ENCODE data around the gene PLEKHG7. TPM values are rescaled to one million over a fixed set of nuclear protein-coding genes. Genes with fewer than 3 reads are reported as not detected.

PLEKHG7 gene
- total RNA-seq, 1 experiment from 2014 or later = not detected

GRCh38 chr12:92658611-92659010 is 44.2 kb upstream of the PLEKHG7 start:
- Histone ChIP-seq H3K4me3 (replicated peaks in 1 of 2; ENCODE audit: low read depth in 1 of 2, low read length in 2 of 2) (no peak overlapping the region), H3K9ac (ENCODE audit: low read length) (no peak overlapping the region), H3K9me2 (ENCODE audit: insufficient read depth) (no peaks in the 10 kb centered on the region), H2AFZ (ENCODE audit: low read depth, low read length, poor library complexity, severe bottlenecking) (no peak overlapping the region), H3K4me2 (ENCODE audit: low read length) (no peak overlapping the region), H3K79me2 (ENCODE audit: insufficient read depth, low read length) (no peaks in the 10 kb centered on the region), H3K27me3 (ENCODE audit: insufficient read depth, low read length) (no peaks in the 10 kb centered on the region), H3K27ac (ENCODE audit: low read depth, low read length) (no peak overlapping the region), H3K4me1 (ENCODE audit: control insufficient read depth in 1 of 2, insufficient read depth in 2 of 2, low read length in 2 of 2) (no peaks in the 10 kb centered on the region), H3K36me3 (ENCODE audit: control insufficient read depth in 1 of 2, insufficient read depth in 2 of 2, low read length in 2 of 2) (no peaks in the 10 kb centered on the region), H3K9me3 (ENCODE audit: control insufficient read depth in 1 of 2, insufficient read depth in 1 of 2, low read depth in 1 of 2, low read length in 2 of 2) (no peaks in the 10 kb centered on the region), H4K20me1 (ENCODE audit: insufficient read depth) (no peaks in the 10 kb centered on the region)
- DNase-seq (ENCODE audit: low read depth, low spot score) (no peak), ATAC-seq (no peak)
- no peak for TF ChIP-seq CEBPB (IDR thresholded peaks at IDR 0.05; ENCODE audit: low read depth)
- no peak for TF ChIP-seq EZH2phosphoT487 (IDR thresholded peaks at IDR 0.05; ENCODE audit: borderline replicate concordance)
- intact Hi-C loops (cut with micrococcal nuclease) = no loop called here
- ChIA-PET CTCF (no interaction called here), RAD21 (ENCODE audit: low non-redundant PET in 1 of 2, low total read pairs in 2 of 2, uncharacterized antibody in 2 of 2, unreplicated experiment in 2 of 2) (no interaction called here), POLR2A (no interaction called here)
- BruUV-seq (replicated peaks) = no TSS peak

GRCh38 chr12:92661269-92661668 is 41.5 kb upstream of the PLEKHG7 start:
- no TSS peak for BruUV-seq (replicated peaks)
- no peaks in the 10 kb centered on the region for H3K27me3 ChIP-seq (ENCODE audit: insufficient read depth, low read length)
- no peak overlapping the region for H3K27ac ChIP-seq (ENCODE audit: low read depth, low read length)
- RAD21 ChIA-PET (ENCODE audit: low non-redundant PET in 1 of 2, low total read pairs in 2 of 2, uncharacterized antibody in 2 of 2, unreplicated experiment in 2 of 2) = no interaction called here
- ATAC-seq = no peak
- H3K9me3 ChIP-seq (ENCODE audit: control insufficient read depth in 1 of 2, insufficient read depth in 1 of 2, low read depth in 1 of 2, low read length in 2 of 2) = no peaks in the 10 kb centered on the region
- intact Hi-C loops (cut with micrococcal nuclease) = no loop called here
- H3K4me2 ChIP-seq (ENCODE audit: low read length) = no peak overlapping the region
- TF ChIP-seq RAD21 (IDR thresholded peaks at IDR 0.05; ENCODE audit: low read depth) = no peak
- TF ChIP-seq SP1 (IDR thresholded peaks at IDR 0.05; ENCODE audit: low read depth) = no peak
- TF ChIP-seq SRF (IDR thresholded peaks at IDR 0.05; ENCODE audit: low read depth) = no peak
- no peak for TF ChIP-seq ZBTB33 (IDR thresholded peaks at IDR 0.05; ENCODE audit: extremely low read depth, insufficient replicate concordance, low read length)
- TF ChIP-seq, protein P1, sequence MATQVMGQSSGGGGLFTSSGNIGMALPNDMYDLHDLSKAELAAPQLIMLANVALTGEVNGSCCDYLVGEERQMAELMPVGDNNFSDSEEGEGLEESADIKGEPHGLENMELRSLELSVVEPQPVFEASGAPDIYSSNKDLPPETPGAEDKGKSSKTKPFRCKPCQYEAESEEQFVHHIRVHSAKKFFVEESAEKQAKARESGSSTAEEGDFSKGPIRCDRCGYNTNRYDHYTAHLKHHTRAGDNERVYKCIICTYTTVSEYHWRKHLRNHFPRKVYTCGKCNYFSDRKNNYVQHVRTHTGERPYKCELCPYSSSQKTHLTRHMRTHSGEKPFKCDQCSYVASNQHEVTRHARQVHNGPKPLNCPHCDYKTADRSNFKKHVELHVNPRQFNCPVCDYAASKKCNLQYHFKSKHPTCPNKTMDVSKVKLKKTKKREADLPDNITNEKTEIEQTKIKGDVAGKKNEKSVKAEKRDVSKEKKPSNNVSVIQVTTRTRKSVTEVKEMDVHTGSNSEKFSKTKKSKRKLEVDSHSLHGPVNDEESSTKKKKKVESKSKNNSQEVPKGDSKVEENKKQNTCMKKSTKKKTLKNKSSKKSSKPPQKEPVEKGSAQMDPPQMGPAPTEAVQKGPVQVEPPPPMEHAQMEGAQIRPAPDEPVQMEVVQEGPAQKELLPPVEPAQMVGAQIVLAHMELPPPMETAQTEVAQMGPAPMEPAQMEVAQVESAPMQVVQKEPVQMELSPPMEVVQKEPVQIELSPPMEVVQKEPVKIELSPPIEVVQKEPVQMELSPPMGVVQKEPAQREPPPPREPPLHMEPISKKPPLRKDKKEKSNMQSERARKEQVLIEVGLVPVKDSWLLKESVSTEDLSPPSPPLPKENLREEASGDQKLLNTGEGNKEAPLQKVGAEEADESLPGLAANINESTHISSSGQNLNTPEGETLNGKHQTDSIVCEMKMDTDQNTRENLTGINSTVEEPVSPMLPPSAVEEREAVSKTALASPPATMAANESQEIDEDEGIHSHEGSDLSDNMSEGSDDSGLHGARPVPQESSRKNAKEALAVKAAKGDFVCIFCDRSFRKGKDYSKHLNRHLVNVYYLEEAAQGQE (IDR thresholded peaks at IDR 0.05; ENCODE audit: low read depth) = no peak
- TF ChIP-seq ZFX (IDR thresholded peaks at IDR 0.05) = no peak
- no peak for TF ChIP-seq TCF7L2 (IDR thresholded peaks at IDR 0.05; ENCODE audit: borderline replicate concordance, extremely low read depth, insufficient read depth, insufficient read length)
- no peak for TF ChIP-seq EZH2 (IDR thresholded peaks at IDR 0.05)
- TF ChIP-seq, protein P2, sequence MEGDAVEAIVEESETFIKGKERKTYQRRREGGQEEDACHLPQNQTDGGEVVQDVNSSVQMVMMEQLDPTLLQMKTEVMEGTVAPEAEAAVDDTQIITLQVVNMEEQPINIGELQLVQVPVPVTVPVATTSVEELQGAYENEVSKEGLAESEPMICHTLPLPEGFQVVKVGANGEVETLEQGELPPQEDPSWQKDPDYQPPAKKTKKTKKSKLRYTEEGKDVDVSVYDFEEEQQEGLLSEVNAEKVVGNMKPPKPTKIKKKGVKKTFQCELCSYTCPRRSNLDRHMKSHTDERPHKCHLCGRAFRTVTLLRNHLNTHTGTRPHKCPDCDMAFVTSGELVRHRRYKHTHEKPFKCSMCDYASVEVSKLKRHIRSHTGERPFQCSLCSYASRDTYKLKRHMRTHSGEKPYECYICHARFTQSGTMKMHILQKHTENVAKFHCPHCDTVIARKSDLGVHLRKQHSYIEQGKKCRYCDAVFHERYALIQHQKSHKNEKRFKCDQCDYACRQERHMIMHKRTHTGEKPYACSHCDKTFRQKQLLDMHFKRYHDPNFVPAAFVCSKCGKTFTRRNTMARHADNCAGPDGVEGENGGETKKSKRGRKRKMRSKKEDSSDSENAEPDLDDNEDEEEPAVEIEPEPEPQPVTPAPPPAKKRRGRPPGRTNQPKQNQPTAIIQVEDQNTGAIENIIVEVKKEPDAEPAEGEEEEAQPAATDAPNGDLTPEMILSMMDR (IDR thresholded peaks at IDR 0.05 in 2 of 3, conservative IDR thresholded peaks at IDR 0.05 in 1 of 3; ENCODE audit: borderline replicate concordance in 1 of 3, insufficient read depth in 1 of 3, low read depth in 2 of 3, low read length in 2 of 3) = no peak
- TF ChIP-seq ELF1 (IDR thresholded peaks at IDR 0.05; ENCODE audit: borderline replicate concordance, low read depth) = no peak
- TF ChIP-seq FOSL1 (IDR thresholded peaks at IDR 0.05; ENCODE audit: low read depth) = no peak
- no peak for TF ChIP-seq CBX3 (IDR thresholded peaks at IDR 0.05; ENCODE audit: low read depth)
- no peaks in the 10 kb centered on the region for H3K79me2 ChIP-seq (ENCODE audit: insufficient read depth, low read length)
- no peaks in the 10 kb centered on the region for H3K9me2 ChIP-seq (ENCODE audit: insufficient read depth)
- H3K36me3 ChIP-seq (ENCODE audit: control insufficient read depth in 1 of 2, insufficient read depth in 2 of 2, low read length in 2 of 2) = no peaks in the 10 kb centered on the region
- DNase-seq (ENCODE audit: low read depth, low spot score) = no peak
- CTCF ChIA-PET = no interaction called here
- no peaks in the 10 kb centered on the region for H4K20me1 ChIP-seq (ENCODE audit: insufficient read depth)
- POLR2A ChIA-PET = no interaction called here
- no peak overlapping the region for H2AFZ ChIP-seq (ENCODE audit: low read depth, low read length, poor library complexity, severe bottlenecking)
- H3K9ac ChIP-seq (ENCODE audit: low read length) = no peak overlapping the region
- H3K4me3 ChIP-seq (replicated peaks in 1 of 2; ENCODE audit: low read depth in 1 of 2, low read length in 2 of 2) = no peak overlapping the region
- H3K4me1 ChIP-seq (ENCODE audit: control insufficient read depth in 1 of 2, insufficient read depth in 2 of 2, low read length in 2 of 2) = no peaks in the 10 kb centered on the region

All from HCT116 (cell line).